Cardiac fibroblast (primary cell): ENCODE results near the gene RGS12.

ENCODE experiments used
- DNase-seq, 2 donors: peaks; one replicate each; pipeline versions ENCODE4 v3.0.0 to v3.0.0-alpha.2; 2010; ENCODE audit warnings: low read depth in 2 of 2
- H3K4me3 ChIP-seq, 2 donors: replicated peaks in 1 of 2; 1 replicate in 1 of 2; 2 replicates in 1 of 2; pipeline ENCODE4 v1.5.1; 2011; ENCODE audit warnings: low read depth in 2 of 2, low read length in 2 of 2, mild to moderate bottlenecking in 2 of 2, moderate library complexity in 1 of 2
- CTCF ChIP-seq: IDR thresholded peaks from one replicate; pipeline ENCODE4 v1.5.1; 2011; ENCODE audit warnings: low read depth, mild to moderate bottlenecking, low read length, inconsistent platforms

RGS12 gene

DNA sequence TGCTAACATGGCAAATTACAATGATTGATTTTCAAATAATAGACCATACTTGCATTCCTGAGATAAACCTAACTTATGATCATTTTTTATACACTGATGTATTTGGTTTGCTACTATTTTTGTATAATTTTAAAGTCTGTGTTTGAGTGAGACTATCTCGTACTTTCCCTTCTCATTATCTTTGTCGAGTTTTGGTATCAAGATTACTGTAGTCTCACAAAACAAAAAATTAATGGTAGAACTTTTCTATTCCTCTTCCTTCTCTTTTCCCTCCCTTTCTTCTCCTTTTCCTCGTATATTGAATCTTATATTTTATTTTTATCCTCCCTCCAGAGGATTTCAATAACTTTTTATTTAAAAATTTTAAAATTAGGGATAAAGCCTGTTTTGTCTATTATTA, 41.5 kb downstream of the RGS12 start:
- H3K4me3 ChIP-seq, result no peak overlapping the region
- DNase-seq, result no peak
- no peak for TF ChIP-seq CTCF

DNA sequence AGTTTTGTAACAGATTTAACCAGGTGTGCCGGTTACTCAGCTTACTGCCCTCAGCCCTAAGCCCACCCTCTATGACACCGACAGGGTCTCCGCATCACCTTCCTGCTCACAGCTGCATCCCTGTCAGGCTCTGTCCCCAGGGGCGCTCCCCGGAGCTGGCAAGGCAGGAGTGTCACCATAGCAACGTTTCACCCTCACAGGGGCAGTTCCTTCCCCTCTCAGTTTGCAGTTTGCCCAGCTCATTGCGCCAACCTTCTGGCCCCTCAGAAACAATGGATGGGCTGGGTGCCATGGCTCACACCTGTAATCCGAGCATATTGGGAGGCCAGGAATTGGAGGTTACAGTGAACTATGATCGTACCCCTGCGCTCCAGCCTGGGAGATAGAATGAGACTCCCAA, 42.6 kb downstream of the RGS12 start:
- TF ChIP-seq CTCF, result no peak
- no peak for DNase-seq
- no peak overlapping the region for H3K4me3 ChIP-seq

- no peak overlapping the region for H3K4me3 ChIP-seq
- DNase-seq, result no peak
- no peak for TF ChIP-seq CTCF
Observed at GRCh38 chr4:3335982-3336381, 43.2 kb downstream of the RGS12 start.

- H3K4me3 ChIP-seq, result no peak overlapping the region
- no peak for DNase-seq
- no peak for TF ChIP-seq CTCF
Observed at GRCh38 chr4:3336382-3337356, 43.8 kb downstream of the RGS12 start.

- no peak for TF ChIP-seq CTCF
- DNase-seq, result no peak
- no peak overlapping the region for H3K4me3 ChIP-seq
Observed at GRCh38 chr4:3337357-3337732, 44.5 kb downstream of the RGS12 start.

- DNase-seq, result no peak
- no peak overlapping the region for H3K4me3 ChIP-seq
- TF ChIP-seq CTCF, result no peak
Observed at GRCh38 chr4:3337811-3338210, 45.0 kb downstream of the RGS12 start.
